Gastroesophageal sphincter (tissue), 4 donors: ENCODE results near the gene CNGA3. TPM values are rescaled to one million over a fixed set of nuclear protein-coding genes. Genes with fewer than 3 reads are reported as not detected.

ENCODE experiments used
- ATAC-seq: fragments of 150-250 bp; one replicate; pipeline ENCODE4 v1.9.1; 2016; ENCODE audit warnings: mild to moderate bottlenecking, moderate library complexity
- H3K27ac ChIP-seq, 4 donors: fragments of 200-600 bp; sonication (generic) in 3 of 4; 1 replicate in 3 of 4; 2 replicates in 1 of 4; pipeline ENCODE4 v1.5.1; 2016 to 2019
- H3K27me3 ChIP-seq: fragments of 200-600 bp; sonication (generic); one replicate; pipeline ENCODE4 v1.5.1; 2019
- H3K36me3 ChIP-seq, 2 donors: fragments of 200-600 bp; sonication (generic); one replicate each; pipeline ENCODE4 v1.5.1; 2019; ENCODE audit warnings: control low read depth in 1 of 2
- H3K4me1 ChIP-seq, 3 donors: fragments of 200-600 bp; sonication (generic); 1 replicate in 2 of 3; 2 replicates in 1 of 3; pipeline ENCODE4 v1.5.1; 2016 to 2019; ENCODE audit warnings: control low read depth in 2 of 3
- H3K4me3 ChIP-seq, 2 donors: fragments of 200-600 bp; sonication (generic); one replicate each; pipeline ENCODE4 v1.5.1; 2019; ENCODE audit warnings: mild to moderate bottlenecking in 1 of 2, moderate library complexity in 1 of 2
- H3K9me3 ChIP-seq, 3 donors: fragments of 200-600 bp; sonication (generic); one replicate each; pipeline ENCODE4 v1.5.1; 2017 to 2019; ENCODE audit warnings: control low read depth in 2 of 3
- CTCF ChIP-seq, 4 experiments: fragments of 200-600 bp in 2 of 4; fragments of 450-650 bp in 2 of 4; sonication (generic) in 1 of 4; IDR thresholded peaks; one replicate each; pipeline ENCODE4 v1.5.1; 2017 to 2019; ENCODE audit warnings: antibody characterized with exemption in 4 of 4, mild to moderate bottlenecking in 2 of 4, moderate library complexity in 2 of 4
- EP300 ChIP-seq: sonication (generic); formaldehyde crosslinking; IDR thresholded peaks from one replicate; pipeline ENCODE4 v1.6.1; 2017; ENCODE audit warnings: antibody characterized with exemption, mild to moderate bottlenecking
- POLR2A ChIP-seq, 2 donors: fragments of 450-650 bp; IDR thresholded peaks; one replicate each; pipeline ENCODE4 v1.6.1; 2017; ENCODE audit warnings: antibody characterized with exemption in 2 of 2, mild to moderate bottlenecking in 2 of 2, moderate library complexity in 1 of 2
- POLR2AphosphoS5 ChIP-seq: sonication (generic); formaldehyde crosslinking; IDR thresholded peaks from one replicate; pipeline ENCODE4 v1.6.1; 2017; ENCODE audit warnings: antibody characterized with exemption
- whole genome bisulfite sequencing, 2 donors: methylation state at CpG; one replicate each; pipeline ENCODE4 v1.1.5; 2018; ENCODE audit warnings: low coverage in 1 of 2; 5-methylcytosine and 5-hydroxymethylcytosine counted together
- total RNA-seq, 4 donors: library from RNA; depleted of rRNA; stranded (reverse); fragments of >200 nt; gene quantifications; one replicate each; pipeline ENCODE4 v1.1.0, GENCODE V29; 2016

Gene CNGA3
- total RNA-seq, 4 donors from 2014 or later, result 1.1 to 10.6 (median 6.1) TPM

- Histone ChIP-seq H3K36me3 (no peaks in the 10 kb centered on the region), H3K9me3 (no peaks in the 10 kb centered on the region), H3K4me1 (no peaks in the 10 kb centered on the region), H3K27me3 (no peaks in the 10 kb centered on the region), H3K4me3 (no peak overlapping the region), H3K27ac (no peak overlapping the region)
- no peak for TF ChIP-seq CTCF (IDR thresholded peaks at IDR 0.05)
- TF ChIP-seq POLR2A (IDR thresholded peaks at IDR 0.05), result no peak
- TF ChIP-seq POLR2AphosphoS5, result no peak
- no peak for TF ChIP-seq EP300
- WGBS, 2 donors, result 95 to 98% methylated on average over 4 to 13 of the region's 16 CpGs
- ATAC-seq, result no peak
Observed at GRCh38 chr2:98387478-98387877, 41.2 kb downstream of the CNGA3 start.

- Histone ChIP-seq H3K27me3 (no peaks in the 10 kb centered on the region), H3K4me1 (no peaks in the 10 kb centered on the region), H3K36me3 (no peaks in the 10 kb centered on the region), H3K4me3 (no peak overlapping the region), H3K9me3 (no peaks in the 10 kb centered on the region), H3K27ac (no peak overlapping the region)
- no peak for ATAC-seq
- TF ChIP-seq POLR2AphosphoS5 (no peak), CTCF (IDR thresholded peaks at IDR 0.05) (no peak), EP300 (no peak), POLR2A (IDR thresholded peaks at IDR 0.05) (no peak)
- WGBS, 2 donors, result 82 to 85% methylated on average over 4 to 14 of the region's 15 CpGs
Observed at GRCh38 chr2:98388081-98388480, 41.8 kb downstream of the CNGA3 start.

- no peaks in the 10 kb centered on the region for H3K4me1 ChIP-seq
- no peaks in the 10 kb centered on the region for H3K9me3 ChIP-seq
- no peaks in the 10 kb centered on the region for H3K36me3 ChIP-seq
- H3K27ac ChIP-seq, result no peak overlapping the region
- WGBS, 2 donors, result 60 to 93% methylated on average over 3 of the region's 17 CpGs
- no peak overlapping the region for H3K4me3 ChIP-seq
- no peak for ATAC-seq
- H3K27me3 ChIP-seq, result no peaks in the 10 kb centered on the region
- TF ChIP-seq EP300, result no peak
- no peak for TF ChIP-seq POLR2AphosphoS5
- no peak for TF ChIP-seq CTCF (IDR thresholded peaks at IDR 0.05)
- TF ChIP-seq POLR2A (IDR thresholded peaks at IDR 0.05), result no peak
Observed at GRCh38 chr2:98388601-98389250, 42.5 kb downstream of the CNGA3 start.

- no peaks in the 10 kb centered on the region for H3K9me3 ChIP-seq
- no peaks in the 10 kb centered on the region for H3K4me1 ChIP-seq
- H3K36me3 ChIP-seq, result no peaks in the 10 kb centered on the region
- WGBS, 2 donors, result 100% methylated on average over 1 of the region's 4 CpGs; no CpG with 5 or more reads in 1 of the 2 donors
- H3K4me3 ChIP-seq, result no peak overlapping the region
- TF ChIP-seq POLR2A (IDR thresholded peaks at IDR 0.05) (no peak), EP300 (no peak), CTCF (IDR thresholded peaks at IDR 0.05) (no peak), POLR2AphosphoS5 (no peak)
- no peaks in the 10 kb centered on the region for H3K27me3 ChIP-seq
- H3K27ac ChIP-seq, result no peak overlapping the region
- ATAC-seq, result no peak
Observed at GRCh38 chr2:98389251-98389605, 43.0 kb downstream of the CNGA3 start.
